HG03025 (cell line): ENCODE data around the gene CPAMD8.
"Not testable (repeated sequence)": the region's sequence is repeated elsewhere in the genome, so short reads cannot be mapped to it uniquely, and the experiment has no call there.

Experiments used
- ATAC-seq: cut with Tn5 transposase; IDR thresholded peaks from one replicate; pipeline ENCODE4 v1.9.1; 2021; ENCODE audit warnings: mild to moderate bottlenecking, moderate library complexity; ENCODE audit not compliant: unreplicated experiment, low FRiP score

The CPAMD8 gene

GRCh38 chr19:17004386-17004785 lies 22.2 kb downstream of the CPAMD8 start:
- ATAC-seq, result no peak

DNA sequence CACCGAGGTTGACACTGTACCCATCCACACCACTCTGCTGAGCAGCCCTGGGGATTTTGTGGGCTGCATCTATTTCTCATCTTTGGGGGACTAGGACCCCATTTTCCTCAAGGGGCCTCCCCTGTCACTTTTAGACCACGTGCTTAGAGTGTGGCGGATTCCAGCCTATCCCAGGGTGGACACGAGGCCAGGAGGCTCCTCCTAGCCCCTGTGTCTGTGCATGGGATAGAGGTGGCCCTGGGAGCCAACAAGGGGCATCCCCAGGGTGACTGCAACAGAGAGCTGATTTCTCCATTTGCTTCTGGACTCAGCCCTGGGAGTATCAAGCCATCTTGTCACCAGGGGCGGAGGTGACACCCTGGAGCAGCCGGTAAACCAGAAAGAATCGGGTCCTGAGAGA lies 24.2 kb downstream of the CPAMD8 start:
- no peak for ATAC-seq

DNA sequence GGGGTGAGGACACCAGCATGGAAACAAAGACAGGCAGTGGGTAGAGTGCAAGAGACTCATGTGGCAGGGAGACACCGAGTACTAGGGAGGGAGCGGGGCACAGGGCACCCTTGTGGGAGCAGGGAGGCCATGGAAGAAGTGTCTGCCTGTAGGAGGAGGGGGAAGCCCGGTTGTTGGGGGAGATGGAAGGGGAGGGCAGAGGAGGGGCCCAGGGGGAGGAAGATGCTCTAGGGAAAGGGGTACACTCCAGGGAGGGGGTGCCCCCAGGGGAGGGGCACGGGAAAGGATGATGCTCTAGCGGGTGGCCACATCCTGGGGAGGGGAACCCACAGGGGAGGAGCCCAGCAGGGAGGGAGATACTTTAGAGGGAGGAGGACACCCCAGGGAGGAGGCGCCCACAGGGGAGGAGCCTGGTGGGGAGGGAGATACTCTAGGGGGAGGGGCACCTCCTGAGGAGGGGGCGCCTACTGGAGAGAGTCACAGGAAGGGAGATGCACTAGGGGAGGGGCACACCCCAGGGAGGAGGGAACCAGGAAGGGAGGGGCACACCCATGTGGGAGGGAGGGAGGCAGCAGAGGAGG lies 24.9 kb downstream of the CPAMD8 start:
- ATAC-seq, result no peak

- ATAC-seq, result no peak
Measured at GRCh38 chr19:16998635-16999194, 27.9 kb downstream of the CPAMD8 start.

- not testable (repeated sequence) for ATAC-seq
Measured at GRCh38 chr19:16996838-16997490, 29.6 kb downstream of the CPAMD8 start.

- ATAC-seq, result no peak
Measured at GRCh38 chr19:16988661-16989060, 37.9 kb downstream of the CPAMD8 start.

DNA sequence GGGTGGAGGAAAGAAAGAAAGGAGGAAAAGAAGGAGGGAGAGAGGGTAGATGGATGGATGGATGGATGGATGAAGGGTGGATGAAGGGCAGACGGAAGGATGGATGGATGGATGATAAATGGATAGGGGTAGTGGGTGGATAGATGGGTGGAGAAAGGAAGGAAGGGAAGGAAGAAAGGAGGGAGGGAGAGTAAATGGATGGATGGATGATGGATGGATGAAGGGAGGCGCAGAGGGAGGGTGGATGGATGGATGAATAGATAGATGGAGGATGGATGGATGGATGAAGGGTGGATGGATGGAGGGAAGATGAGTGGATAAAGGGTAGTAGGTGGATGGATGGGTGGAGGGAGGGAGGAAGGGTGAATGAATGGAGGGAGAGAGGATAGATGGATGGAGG lies 41.2 kb downstream of the CPAMD8 start:
- ATAC-seq, result no peak

DNA sequence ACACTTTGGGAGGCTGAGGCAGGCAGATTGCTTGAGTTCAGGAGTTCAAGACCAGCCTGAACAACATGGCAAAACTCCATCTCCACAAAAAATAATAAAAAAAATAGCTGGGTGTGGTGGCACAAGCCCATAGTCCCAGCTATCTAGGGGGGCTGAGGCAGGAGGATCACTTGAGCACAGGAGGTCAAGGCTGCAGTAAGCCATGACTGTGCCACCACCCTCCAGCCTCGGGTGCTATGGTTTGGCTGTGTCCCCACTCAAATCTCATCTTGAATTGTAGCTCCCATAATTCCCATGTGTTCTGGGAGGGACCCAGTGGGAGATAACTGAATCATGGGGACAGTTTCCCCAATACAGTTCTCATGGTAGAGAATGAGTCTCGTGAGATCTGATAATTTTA lies 44.0 kb downstream of the CPAMD8 start:
- ATAC-seq, result not testable (repeated sequence)

DNA sequence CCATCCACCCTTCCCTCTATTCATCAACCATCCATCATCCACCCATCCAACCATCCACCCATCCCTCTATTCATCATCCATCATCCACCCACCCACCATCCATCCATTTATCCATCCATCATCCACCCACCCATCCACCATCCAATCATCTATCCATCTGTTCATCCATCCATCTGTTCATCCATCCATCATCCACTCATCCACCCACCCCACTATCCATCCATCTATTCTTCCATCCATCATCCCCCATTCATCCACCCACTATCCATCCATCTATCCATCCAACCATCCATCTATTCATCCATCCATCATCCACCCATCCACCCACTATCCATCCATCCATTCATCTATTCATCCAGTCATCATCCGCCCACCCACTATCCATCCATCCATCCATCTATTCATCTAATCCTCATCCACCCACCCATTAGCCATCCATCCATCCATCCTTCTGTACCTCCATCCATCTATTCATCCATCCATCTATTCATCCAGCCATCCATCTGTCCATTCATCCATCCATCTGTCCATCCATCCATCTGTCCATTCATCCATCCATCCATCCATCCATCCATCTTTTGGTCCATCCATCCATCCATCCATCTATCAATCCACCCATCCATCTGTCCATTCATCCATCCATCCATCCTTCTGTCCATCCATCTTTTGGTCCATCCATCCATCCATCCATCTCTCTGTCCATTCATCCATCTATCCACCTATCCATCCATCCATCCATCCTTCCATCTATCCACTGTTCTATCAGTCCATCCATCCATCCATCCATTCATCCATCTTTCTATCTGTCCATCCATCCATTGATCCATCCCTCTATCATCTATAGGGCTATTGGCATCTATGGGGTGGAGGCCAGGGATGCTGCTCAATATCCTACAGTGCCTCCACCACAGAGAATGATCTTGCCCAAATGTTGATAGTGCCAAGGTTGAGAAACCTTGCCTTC lies 47.5 kb downstream of the CPAMD8 start:
- no peak for ATAC-seq

DNA sequence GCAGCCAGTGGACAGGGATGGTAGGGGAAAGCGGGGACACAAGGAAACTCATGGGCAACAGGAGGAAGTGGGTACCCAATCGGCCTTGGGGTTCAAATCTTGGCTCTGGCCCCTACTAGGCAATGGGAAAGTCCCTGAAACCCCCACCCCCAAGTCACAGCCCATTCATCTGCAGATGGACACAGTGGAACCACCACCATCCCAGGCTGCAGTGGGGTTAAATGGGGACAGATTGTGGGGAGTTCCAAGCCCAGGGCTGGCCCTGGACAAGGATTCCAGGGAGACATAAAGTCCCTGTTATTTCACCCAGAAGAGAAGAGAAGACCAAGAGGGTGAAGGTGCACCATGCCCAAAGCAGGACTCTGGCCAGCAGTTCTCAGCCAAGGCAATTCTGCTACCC lies 48.5 kb downstream of the CPAMD8 start:
- ATAC-seq, result no peak

DNA sequence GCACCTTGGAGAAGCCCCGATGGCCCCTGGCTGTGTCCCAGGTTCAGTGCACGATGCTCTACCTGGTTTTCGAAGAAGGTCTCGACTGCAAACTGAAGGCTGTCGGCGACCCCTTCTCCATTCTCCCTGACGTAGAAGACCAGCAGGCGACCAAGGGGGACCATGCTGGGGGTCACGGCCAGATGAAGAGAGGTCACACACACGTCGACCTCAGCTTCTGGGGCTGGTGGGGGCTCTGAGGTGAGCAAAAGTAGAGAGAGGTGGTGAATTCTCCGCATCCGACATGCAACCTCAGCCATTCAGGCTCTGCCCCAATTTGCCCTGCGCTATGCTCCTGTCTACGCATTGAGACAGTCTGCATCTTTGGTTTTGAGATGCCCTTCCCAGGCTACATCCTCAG lies 49.3 kb downstream of the CPAMD8 start:
- ATAC-seq, result no peak

DNA sequence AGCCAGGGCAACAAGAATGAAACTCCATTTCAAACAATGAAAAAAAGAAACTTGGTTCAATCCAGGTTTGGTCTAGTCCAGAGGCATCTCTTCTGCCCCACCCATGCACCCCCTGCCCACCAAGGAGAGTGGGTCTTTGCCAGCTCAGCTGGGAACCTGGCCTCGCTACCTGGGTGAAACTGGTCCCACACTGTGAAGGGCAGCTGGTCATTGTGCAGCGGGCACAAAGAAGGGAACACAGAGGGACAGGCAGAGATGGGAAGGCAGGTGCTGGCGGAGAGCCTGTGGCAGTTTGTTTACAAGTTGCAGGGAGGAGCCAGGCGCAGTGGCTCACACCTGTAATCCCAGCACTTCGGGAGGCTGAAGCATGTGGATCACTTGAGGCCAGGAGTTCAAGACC lies 50.2 kb downstream of the CPAMD8 start:
- no peak for ATAC-seq

DNA sequence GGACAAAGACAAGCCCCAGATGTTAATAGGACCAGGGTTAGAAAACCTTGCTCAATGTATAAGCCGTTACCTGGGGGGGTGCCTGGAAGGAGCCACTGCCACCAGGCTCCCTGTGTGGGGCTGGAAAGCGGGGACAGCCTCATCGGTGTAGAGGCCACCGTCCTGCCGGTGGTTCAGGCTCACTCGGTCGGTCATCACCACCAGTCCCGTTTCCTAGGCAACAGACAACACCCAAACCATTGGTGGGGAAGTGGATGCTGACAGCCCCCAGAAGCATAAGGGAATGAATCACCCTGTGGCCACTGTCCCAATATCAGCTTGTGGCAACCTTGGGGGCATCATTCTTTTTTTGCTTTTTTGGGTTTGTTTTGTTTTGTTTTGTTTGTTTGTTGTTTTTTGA lies 55.8 kb downstream of the CPAMD8 start:
- ATAC-seq, result no peak

GRCh38 chr19:16969135-16969534 lies 57.5 kb downstream of the CPAMD8 start:
- no peak for ATAC-seq

- ATAC-seq, result not testable (repeated sequence)
Measured at GRCh38 chr19:16960996-16961822, 65.4 kb downstream of the CPAMD8 start.

DNA sequence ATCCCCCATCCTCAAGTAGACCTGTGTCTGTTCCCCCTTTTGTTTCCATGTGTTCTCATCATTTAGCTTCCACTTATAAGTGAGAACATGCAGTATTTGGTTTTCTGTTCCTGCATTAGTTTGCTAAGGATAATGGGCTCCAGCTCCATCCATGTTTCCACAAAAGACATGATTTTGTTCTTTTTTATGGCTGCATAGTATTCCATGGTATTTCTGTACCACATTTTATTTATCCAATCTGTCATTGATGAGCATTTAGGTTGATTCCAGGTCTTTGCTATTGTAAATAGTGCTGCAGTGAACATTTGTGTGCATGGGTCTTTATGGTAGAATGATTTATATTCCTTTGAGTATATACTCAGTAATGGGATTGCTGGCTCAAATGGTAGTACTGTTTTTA lies 68.3 kb downstream of the CPAMD8 start:
- not testable (repeated sequence) for ATAC-seq

DNA sequence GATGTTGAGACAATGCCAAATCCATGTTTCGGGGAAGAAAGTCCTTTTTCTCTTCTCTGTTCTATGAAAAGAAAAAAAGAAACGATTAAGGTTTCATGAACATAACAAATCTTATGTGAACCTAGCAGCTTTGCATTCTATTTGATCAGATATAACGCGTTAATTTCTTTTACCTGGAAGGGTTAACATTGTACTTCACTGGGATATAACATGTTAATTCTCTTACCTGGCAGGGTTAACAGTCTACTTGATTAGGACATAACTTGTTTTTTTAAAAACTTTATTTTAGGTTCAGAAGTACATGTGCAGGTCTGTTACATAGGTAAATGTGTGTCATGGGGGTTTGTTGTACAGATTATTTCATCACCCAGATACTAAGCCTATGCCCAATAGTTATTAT lies 68.8 kb downstream of the CPAMD8 start:
- ATAC-seq, result no peak

GRCh38 chr19:16957151-16957701 lies 69.4 kb downstream of the CPAMD8 start:
- ATAC-seq, result no peak

GRCh38 chr19:16955161-16955560 lies 71.4 kb downstream of the CPAMD8 start:
- ATAC-seq, result no peak

DNA sequence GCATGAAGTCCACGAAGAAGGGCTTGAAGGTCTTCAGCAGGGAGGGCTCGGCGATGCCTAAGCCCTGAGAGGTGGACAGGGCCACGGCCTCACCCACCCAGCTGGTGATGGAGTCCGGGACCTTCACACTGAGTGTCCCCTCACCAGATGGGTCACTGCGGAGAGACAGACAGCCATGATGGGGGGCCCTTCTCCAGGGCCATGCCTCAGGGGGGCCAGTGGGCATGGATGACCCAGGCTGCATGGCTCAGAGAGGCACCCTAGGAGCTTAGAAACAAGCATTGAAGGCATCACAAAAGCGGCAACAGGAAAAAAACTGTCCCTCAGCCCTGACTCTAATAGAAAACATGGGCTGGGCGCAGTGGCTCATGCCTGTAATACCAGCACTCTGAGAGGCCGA lies 74.6 kb downstream of the CPAMD8 start:
- no peak for ATAC-seq
